GM18907 (cell line): ENCODE data around the gene SOWAHD.
"Not testable (repeated sequence)": the region's sequence is repeated elsewhere in the genome, so short reads cannot be mapped to it uniquely, and the experiment has no call there.

Experiments
- ATAC-seq: cut with Tn5 transposase; IDR thresholded peaks from one replicate; pipeline ENCODE4 v1.9.1; 2021; ENCODE audit warnings: mild to moderate bottlenecking, moderate library complexity; ENCODE audit not compliant: unreplicated experiment

Gene SOWAHD

DNA sequence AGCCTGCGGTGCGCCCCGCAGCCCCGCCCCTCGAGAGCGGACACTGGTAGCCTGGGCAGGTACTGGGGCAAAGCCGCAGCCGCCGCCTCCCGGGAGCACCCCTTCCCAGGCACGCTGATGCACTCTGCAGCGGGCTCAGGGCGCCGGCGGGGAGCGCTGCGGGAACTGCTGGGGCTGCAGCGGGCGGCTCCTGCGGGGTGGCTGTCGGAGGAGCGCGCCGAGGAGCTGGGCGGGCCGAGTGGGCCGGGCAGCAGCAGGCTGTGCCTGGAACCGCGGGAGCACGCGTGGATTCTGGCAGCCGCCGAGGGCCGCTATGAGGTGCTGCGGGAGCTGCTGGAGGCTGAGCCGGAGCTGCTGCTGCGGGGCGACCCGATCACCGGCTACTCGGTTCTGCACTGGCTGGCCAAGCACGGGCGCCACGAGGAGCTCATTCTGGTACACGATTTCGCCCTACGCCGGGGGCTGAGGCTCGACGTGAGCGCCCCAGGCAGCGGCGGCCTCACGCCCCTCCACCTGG lies 401 bp downstream of the SOWAHD start:
- no peak for ATAC-seq

DNA sequence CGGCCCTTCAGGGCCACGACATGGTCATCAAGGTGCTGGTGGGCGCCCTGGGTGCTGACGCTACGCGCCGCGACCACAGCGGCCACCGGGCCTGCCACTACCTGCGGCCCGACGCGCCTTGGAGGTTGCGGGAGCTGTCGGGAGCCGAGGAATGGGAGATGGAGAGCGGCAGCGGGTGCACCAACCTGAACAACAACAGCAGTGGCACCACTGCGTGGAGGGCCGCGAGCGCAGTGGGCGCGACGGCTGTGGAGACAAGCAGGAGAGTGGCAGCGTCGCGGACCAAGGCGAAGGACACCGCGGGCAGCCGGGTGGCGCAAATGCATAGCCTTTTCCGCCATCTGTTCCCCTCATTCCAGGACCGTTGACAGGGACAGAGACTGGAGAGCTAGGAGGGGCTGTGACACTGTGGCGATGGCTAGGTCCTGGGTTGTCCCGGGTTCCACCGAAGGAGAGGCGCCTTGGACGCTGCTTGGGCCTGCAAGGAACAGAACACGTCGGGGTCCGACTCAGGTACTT lies 919 bp downstream of the SOWAHD start:
- ATAC-seq, result no peak

DNA sequence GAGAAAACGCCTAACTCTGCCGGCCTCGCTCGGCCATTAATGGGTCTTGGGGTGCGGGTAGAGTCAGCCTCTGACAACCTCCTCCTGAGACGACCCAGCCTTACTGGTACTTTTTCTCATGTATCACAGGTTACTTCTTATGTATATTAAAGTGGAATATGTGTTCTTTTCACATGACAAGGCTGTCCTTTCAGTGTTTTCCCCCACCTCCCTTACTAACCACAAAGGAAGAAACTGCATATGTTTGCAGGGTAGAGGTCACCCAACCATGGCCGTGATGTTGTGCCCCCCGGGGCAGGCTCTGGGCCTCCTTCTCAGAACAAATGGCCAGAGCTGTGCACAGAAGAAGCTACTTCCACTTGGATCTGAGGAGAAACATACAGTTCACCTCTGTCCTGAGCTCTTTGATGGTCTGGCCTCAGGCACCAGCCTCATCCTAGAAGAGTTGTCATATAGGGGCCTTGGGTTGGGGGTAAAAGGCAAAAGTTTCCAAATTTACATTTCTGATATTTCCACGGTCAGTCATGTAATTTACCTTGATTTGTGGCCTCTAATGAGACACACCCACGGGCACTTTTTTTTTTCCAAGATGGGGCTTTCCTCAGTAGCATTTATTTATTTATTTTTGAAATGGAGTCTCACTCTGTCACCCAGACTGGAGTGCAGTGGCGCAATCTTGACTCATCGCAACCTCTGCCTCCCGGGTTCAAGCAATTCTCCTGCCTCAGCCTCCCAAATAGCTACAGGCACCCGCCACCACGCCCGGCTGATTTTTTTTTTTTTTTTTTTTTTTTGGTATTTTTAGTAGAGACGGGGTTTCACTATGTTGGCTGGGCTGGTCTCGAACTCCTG lies 1.9 kb downstream of the SOWAHD start:
- no peak for ATAC-seq

DNA sequence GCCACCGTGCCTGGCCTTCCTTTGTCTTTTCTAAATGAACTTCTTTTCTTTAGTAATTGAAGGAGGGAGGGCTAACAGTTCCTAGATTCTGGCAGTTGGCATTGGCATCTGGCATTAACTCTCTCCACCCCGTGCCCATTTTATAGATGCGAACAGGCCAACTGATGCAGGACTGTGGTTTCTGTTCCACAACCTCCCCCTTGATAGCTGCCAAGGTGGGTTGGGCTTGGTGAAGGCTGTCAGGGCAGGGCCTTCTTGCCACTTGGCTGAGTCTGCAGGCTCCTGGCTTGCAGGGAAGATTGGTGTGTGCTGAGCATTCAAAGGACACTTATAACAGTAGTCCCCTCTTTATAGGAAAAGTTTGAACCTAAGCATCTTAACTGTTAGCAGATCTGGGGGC lies 4.3 kb downstream of the SOWAHD start:
- no peak for ATAC-seq

DNA sequence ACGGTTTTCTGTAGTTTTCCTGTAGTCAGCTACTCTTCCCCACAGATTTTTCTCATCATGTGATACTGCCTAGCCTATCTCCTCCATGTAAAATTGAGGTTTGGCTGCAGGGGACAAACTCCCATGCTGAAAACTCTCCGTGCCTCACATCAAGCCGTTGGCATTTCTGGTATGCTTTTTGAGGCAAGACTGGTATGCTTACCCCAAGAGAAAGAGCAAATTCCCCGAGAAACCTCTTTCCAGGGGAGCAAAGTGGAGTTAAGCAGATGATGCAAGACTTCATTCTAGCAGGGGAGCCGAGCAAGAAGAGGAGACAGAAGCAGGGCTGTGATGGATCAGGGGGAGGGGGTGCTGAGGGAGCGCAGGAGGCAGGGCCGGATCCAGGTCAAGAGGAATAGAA lies 4.8 kb downstream of the SOWAHD start:
- no peak for ATAC-seq

DNA sequence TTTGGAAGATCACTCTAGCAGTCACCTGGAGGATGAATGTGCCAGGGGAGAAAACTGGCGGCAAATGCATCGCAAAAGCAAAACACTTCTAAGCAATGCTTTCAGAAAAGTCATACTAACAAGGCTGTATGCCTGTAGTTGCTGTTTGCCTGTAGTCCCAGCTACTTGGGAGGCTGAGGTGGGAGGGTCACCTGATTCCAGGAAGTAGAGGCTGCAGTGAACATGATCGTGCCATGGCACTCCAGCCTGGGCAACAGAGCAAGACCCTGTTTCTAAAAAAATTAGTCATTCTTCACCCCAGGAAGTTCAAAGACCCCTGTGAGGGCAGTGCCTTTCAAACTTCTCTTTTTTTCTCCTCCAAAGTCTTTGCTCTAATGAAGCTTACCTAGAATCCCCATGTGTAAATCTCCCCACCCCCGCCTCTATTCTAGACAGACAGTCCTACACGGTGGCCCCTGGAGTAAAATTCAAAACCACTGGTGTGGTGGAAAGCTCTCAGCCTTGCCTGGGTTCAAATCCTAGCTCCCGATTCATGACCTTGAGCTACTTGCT lies 5.5 kb downstream of the SOWAHD start:
- no peak for ATAC-seq

DNA sequence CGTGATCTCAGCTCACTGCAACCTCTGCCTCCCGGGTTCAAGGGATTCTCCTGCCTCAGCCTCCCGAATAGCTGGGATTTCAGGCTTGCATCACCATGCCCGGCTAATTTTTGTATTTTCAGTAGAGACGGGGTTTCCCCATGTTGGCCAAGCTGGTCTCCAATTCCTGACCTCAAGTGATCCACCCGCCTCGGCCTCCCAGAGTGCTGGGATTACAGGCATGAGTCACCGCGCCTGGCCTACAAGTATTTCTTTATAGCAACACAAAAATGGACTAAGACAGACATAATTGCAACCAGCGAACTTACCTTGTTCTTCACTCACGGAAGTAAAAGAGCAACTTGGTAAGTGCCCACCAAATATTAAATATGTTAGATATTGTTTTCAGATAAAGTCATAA lies 10.0 kb downstream of the SOWAHD start:
- not testable (repeated sequence) for ATAC-seq

DNA sequence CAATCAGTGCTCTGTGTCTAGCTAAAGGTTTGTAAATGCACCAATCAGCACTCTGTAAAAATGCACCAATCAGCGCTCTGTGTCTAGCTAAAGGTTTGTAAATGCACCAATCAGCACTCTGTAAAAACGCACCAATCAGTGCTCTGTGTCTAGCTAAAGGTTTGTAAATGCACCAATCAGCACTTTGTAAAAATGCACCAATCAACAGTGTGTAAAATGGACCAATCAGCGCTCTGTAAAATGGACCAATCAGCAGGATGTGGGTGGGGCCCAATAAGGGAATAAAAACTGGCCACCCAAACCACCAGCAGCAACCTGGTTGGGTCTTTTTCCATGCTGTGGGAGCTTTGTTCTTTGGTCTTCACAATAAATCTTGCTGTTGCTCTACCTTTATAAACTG lies 11.0 kb downstream of the SOWAHD start:
- not testable (repeated sequence) for ATAC-seq

DNA sequence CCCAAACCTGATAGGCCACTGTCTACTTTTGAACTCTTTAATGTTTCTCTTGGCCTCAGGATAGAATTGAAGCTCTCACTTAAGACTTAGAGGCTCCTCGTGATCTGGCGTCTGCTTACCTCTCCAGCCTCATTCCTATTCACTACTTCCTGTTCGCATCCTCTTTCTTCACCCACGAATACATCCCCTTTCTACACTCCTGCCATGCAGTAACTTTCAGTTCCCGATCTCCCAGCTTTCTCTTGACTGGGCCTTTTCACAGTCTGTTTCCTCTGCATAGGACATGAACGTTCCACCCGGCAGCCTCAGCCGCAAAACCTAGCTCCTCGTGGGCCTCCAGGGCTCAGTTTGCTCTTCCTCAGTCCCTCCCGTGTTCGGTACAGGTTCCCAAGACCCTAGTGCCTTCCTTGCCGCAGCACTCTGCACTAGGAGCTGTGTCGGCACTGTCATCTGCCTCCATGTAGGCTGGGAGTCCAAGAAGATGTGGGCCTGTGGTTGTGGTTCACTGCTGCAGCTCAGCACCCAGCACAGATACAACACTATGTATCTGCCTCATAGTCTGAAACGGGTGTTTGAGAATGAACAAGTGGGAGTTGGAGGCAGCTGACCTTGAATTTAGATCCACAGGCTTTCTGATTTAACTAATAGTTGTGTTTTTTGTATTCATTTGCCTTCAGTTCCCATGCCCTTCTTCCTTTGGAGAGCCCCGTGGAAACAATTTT lies 17.3 kb downstream of the SOWAHD start:
- no peak for ATAC-seq

DNA sequence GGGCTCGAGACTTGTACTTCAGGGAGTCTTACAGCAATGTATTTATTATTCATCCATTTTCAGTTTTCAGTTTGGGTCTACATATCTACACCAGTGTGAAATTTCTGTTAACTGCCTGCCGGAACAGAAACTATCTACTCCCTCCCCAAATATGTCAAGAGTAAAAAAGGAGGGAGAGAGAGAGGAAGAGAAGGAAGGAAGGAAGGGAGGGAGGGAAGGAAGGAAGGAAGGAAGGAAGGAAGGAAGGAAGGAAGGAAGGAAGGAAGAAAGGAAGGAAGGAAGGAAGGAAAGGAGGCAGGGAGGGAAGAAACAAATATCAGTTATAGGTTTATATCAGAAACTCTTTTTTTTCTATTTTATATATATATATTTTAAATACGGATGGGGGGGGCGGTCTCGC lies 20.4 kb downstream of the SOWAHD start:
- no peak for ATAC-seq

DNA sequence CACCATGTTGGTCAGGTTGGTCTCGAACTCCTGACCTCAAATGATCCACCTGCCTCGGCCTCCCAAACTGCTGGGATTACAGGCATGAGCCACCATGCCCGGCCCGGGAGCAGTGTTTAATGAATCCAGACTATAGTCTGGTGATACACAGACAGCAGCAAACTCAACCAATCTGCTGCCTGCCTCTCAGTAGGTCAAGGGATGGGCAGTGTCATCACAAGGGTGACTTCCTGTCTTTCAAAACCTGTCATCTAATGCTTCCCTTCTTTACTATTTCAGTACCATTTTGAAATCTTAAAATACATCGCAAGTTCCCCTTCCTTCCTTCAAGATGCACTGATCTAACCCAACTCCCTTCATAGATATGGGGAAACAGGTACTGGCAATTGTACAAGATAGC lies 24.6 kb downstream of the SOWAHD start:
- ATAC-seq, result no peak

DNA sequence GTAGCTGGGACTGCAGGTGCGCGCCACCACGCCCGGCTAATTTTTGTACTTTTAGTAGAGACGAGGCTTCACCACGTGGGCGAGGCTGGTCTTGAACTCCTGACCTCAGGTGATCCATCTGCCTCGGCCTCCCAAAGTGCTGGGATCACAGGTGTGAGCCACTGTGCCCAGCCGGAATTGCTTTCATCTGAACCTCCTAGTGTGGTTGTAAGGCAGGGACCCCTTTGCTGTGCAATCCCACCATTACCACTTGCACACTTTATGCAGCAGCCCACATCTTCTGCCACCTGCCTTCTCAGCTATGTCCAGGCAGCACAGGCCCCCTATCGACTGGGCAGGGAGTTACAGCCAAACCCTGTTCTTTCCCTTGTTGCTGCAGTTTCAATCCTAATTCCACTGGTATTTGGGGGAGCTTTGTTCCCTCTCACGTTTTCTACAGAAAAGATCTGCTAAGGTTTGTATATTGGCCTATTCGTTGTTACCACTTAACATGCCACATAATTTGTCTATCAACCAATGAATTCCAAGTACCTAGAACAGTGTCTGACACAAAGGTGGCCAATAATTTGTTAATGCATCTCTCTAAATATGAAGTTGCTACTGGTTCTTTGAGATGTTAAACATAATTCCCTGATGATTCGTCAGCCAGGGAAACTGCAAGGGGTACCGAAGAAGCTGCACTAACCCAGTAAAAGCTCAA lies 26.5 kb downstream of the SOWAHD start:
- ATAC-seq, result peak; percentile 63

DNA sequence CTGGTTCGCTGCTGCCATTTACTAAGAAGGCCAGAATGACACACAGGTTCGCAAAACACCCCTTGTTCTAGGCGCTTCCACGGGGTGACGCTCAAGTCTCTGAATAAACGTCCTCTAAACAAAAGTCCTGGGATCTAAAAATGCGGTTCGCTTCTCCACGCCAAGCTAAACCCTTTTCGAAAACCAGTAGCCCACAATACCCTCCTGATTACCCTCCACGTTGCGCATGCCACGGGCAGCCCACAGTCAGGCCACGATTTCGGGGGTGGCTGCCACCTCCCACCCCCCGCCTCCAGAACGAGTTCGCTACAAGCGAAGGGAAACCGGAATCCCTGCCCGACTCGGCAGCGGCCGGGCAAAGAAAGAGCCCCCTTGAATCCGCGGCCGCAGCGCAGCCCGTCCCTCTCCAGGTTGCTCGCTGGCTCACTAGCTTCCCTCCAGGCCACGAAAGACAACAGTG lies 32.6 kb downstream of the SOWAHD start:
- peak; percentile 34 for ATAC-seq

DNA sequence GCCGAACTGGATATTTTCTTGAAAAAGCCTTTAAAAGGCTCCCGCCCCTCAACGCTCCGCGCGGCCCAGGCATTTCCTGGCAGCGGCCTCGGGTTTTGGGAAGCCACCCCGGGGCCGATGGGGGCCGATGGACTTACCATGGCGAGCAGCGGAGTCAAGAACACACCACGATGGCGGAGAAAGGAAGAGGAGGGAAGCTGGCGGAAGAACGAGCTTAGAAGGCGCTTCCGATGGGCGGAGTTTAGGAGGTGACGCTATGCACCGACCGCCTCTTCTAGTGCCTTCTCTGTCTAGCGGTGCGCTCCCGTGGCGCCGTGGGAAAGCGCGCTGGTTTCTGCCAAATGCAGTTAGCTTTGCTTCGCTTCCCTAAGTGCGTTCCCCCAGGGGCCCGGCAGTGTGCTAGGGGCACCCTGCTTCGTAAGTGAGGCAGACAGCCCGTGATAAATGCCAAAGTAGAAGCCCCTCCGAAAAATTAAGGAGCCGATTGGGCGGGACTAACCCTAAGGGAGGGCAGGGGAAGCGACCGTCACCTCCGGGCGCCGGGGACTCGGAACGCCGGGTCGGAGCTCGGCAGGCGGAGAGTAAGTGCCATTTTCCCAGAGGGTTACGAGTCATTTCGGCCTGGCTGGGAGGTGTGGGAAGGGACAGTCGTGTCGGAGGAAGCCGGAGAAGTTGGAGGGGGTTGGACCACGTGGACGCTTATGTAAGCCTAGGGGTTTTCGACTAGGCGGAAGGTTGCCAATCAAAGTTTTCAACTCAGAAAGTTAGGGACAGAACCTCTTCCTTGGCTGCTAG lies 33.2 kb downstream of the SOWAHD start, which contains the start of gene RPL39:
RPL39 (minus strand) TSS at position 194 of the 795 bp plus-strand sequence; CDS start at position 140, 54 bp downstream.
- peak; percentile 89 for ATAC-seq

DNA sequence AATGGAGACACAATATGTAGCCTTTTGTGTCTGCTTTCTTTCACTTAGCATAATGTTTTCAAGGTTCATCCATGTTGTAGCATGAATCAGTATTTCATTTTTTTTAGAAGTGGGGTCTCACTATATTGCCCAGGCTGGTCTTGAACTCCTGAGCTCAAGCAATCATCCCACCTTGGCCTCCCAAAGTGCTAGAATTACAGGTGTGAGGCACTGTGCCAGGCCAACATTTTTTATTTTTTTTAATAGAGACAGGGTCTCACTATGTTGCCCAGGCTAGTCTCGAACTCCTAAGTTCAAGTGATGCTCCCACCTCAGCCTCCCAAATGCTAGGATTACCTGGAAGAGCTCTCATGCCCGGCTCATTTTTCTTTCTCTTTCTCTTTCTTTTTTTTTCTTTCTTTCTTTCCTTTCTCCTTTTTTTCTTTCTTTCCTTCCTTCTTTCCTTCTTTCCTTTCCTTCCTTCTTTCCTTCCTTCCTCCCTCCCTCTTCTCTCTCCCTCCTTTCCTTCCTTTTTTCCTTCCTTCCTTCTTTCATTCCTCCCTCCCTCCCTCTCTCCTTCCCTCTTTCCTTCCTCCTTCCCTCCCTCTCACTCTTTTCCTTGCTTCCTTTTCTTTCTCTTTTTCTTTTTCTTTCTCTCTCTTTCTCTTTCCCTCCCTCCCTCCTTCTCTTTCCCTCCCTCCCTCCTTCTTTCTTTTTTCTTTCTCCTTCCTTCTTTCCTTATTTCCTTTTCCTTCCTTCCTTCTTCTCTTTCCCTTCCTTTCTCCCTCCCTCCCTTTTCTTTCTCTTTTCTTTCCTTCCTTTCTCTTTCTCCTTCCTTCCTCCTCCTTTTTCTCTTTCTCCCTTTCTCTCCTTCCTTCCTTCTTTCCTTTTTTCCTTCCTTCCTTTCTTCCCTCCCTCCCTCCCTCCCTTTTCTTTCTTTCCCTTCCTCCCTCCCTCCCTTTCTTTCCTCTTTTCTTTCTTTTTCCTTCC lies 43.1 kb downstream of the SOWAHD start:
- ATAC-seq, result no peak

DNA sequence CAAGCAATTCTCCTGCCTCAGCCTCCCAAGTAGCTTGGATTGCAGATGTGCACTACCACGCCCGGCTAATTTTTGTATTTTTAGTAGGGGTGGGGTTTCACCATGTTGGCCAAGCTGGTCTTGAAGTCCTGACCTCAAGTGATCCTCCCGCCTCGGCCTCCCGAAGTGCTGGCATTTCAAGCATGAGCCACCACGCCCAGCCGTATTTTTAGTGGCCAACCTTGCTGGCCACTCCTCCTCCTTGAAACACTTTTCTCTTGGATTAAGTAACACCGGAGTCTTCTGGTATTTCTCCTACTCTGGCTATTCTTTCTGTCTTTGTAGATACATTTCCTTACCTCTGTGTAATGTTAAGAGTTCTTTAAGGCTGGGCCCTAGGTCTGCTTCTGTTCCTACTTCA lies 44.2 kb downstream of the SOWAHD start:
- ATAC-seq, result no peak

DNA sequence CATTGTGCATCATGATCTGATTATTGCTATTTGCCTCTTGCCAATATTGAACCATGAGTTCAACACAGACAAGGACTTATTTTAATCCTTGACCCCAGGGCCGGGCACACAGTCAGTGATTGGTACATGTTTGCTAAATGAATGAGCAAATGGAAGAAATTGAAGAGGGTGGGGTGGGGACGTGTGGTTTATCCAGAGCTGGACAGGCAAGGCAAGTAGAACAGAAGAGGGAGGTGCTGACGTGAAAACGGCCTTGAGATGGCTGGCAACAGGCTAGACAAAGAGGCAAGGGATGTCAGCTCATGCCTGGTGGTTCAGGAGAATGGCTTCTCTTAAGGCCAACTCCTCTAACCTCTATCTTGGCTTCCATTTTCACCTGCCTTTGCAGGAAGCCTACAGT lies 50.1 kb downstream of the SOWAHD start:
- ATAC-seq, result not testable (repeated sequence)

DNA sequence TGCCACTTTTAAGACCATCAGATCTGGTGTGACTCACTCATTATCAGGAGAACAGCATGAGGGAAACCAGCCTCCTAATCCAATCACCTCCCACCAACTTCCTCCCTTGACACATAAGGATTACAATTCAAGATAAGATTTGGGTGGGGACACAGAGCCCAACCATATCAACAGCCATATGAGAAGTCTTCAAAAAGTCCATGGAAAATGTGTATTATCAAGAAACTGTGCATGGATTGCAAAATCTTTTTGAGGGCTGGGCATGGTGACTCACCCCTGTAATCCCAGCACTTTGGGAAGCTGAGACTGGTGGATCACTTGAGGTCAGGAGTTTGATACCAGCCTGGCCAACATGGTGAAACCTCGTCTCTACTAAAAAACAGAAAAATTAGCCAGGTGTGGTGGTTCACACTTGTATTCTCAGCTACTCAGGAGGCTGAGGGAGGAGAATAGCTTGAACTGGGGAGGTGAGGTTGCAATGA lies 50.8 kb downstream of the SOWAHD start:
- ATAC-seq, result no peak
